Muscle layer of colon (tissue), 2 donors: ENCODE data around the gene LMAN1L.

Experiments used
- H3K27ac ChIP-seq: one replicate; pipeline ENCODE4 v1.7.0; 2013; ENCODE audit warnings: low read depth, mild to moderate bottlenecking, low read length, moderate library complexity
- H3K27me3 ChIP-seq, 2 donors: one replicate each; pipeline ENCODE4 v1.7.0; 2013; ENCODE audit warnings: low read length in 2 of 2, mild to moderate bottlenecking in 2 of 2; ENCODE audit not compliant: insufficient read depth in 2 of 2, control insufficient read depth in 1 of 2
- H3K36me3 ChIP-seq: one replicate; pipeline ENCODE4 v1.7.0; 2013; ENCODE audit warnings: mild to moderate bottlenecking, low read length; ENCODE audit not compliant: insufficient read depth
- H3K4me1 ChIP-seq: one replicate; pipeline ENCODE4 v1.7.0; 2013; ENCODE audit warnings: mild to moderate bottlenecking, low read length; ENCODE audit not compliant: insufficient read depth
- H3K4me3 ChIP-seq, 2 donors: one replicate each; pipeline ENCODE4 v1.7.0; 2013; ENCODE audit warnings: low read length in 2 of 2, low read depth in 1 of 2, mild to moderate bottlenecking in 1 of 2, moderate library complexity in 1 of 2
- H3K9ac ChIP-seq: one replicate; pipeline ENCODE4 v1.7.0; 2013; ENCODE audit warnings: low read length
- H3K9me3 ChIP-seq: one replicate; pipeline ENCODE4 v1.7.0; 2013; ENCODE audit warnings: mild to moderate bottlenecking, low read length
- donor health status: abdominal sarcoma.
- donor health status: Adenocarcinoma of cecum.

Gene LMAN1L

GRCh38 chr15:74809956-74810355 lies 2.7 kb upstream of the LMAN1L start:
- no peaks in the 10 kb centered on the region for H3K9me3 ChIP-seq
- no peak overlapping the region for H3K9ac ChIP-seq
- H3K4me1 ChIP-seq = peaks cover 3% of the 10 kb centered on the region
- H3K36me3 ChIP-seq = no peaks in the 10 kb centered on the region
- no peak overlapping the region for H3K4me3 ChIP-seq
- H3K27ac ChIP-seq = no peak overlapping the region
- H3K27me3 ChIP-seq = no peaks in the 10 kb centered on the region

DNA sequence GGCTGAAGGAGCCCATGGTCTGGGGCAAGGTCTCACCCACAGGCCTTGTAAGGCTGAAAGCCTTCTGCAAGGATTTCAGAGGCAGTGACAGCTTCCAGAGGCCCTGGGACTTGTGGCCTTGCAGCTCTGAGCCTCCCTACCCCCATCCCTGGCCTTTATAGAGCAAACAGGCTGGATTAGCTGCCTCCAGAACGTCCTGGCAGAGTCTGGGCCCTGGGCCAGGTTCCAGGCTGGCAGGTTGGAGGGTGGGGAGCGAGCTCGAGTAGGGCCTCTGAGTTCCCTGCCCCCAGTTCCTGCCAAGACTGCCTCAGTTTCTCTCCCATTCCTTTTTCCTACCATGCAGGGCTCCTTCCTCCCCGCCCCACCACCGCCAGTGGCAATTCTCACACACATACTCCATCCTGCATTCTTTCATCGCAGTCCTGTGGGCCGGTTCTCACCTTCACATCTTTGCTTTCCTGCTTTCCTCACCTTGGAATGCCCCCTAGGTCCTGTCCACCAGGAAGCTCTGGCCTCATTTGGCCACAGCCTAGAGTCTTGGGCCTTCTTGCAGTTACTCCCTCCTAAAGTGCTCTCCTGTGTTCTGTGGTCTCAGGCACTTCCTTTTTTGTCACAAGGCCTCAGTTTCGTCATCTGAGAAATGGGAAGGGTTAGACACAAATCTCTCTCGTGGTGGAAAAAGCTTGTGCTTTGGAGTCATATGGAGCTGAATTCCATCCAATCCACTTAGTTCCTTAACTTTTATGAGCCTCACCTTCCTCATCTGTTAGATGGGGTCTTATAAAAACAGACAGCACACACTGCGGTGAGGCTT lies 2.7 kb downstream of the LMAN1L start:
- H3K27ac ChIP-seq = no peak overlapping the region
- peaks cover 14% of the 10 kb centered on the region for H3K4me1 ChIP-seq
- no peak overlapping the region for H3K4me3 ChIP-seq
- no peaks in the 10 kb centered on the region for H3K27me3 ChIP-seq
- H3K36me3 ChIP-seq = no peaks in the 10 kb centered on the region
- no peak overlapping the region for H3K9ac ChIP-seq
- no peaks in the 10 kb centered on the region for H3K9me3 ChIP-seq

- Histone ChIP-seq H3K9ac (no peak overlapping the region), H3K4me3 (no peak overlapping the region), H3K27me3 (no peaks in the 10 kb centered on the region), H3K36me3 (no peaks in the 10 kb centered on the region), H3K9me3 (no peaks in the 10 kb centered on the region), H3K27ac (no peak overlapping the region), H3K4me1 (peaks cover 14% of the 10 kb centered on the region)
These were observed 3.3 kb downstream of the LMAN1L start for GRCh38 chr15:74815961-74816360.

GRCh38 chr15:74816624-74817369 lies 4.2 kb downstream of the LMAN1L start:
- Histone ChIP-seq H3K4me1 (peaks cover 14% of the 10 kb centered on the region), H3K9ac (no peak overlapping the region)

GRCh38 chr15:74817370-74817737 lies 4.7 kb downstream of the LMAN1L start:
- no peak overlapping the region for H3K4me3 ChIP-seq
- no peaks in the 10 kb centered on the region for H3K9me3 ChIP-seq
- no peak overlapping the region for H3K9ac ChIP-seq
- no peaks in the 10 kb centered on the region for H3K36me3 ChIP-seq
- H3K4me1 ChIP-seq = peaks cover 14% of the 10 kb centered on the region
- no peak overlapping the region for H3K27ac ChIP-seq
- no peaks in the 10 kb centered on the region for H3K27me3 ChIP-seq

More at GRCh38 chr15:74816624-74817369, 4.2 kb downstream of the LMAN1L start:
- Histone ChIP-seq H3K27ac (peak overlapping the region; percentile 51), H3K9me3 (no peaks in the 10 kb centered on the region), H3K36me3 (no peaks in the 10 kb centered on the region), H3K4me3 (no peak overlapping the region), H3K27me3 (no peaks in the 10 kb centered on the region)

GRCh38 chr15:74820056-74820455 lies 7.4 kb downstream of the LMAN1L start:
- Histone ChIP-seq H3K27me3 (no peaks in the 10 kb centered on the region), H3K36me3 (no peaks in the 10 kb centered on the region), H3K27ac (no peak overlapping the region), H3K9me3 (no peaks in the 10 kb centered on the region), H3K4me1 (peaks cover 10% of the 10 kb centered on the region), H3K4me3 (no peak overlapping the region), H3K9ac (no peak overlapping the region)

DNA sequence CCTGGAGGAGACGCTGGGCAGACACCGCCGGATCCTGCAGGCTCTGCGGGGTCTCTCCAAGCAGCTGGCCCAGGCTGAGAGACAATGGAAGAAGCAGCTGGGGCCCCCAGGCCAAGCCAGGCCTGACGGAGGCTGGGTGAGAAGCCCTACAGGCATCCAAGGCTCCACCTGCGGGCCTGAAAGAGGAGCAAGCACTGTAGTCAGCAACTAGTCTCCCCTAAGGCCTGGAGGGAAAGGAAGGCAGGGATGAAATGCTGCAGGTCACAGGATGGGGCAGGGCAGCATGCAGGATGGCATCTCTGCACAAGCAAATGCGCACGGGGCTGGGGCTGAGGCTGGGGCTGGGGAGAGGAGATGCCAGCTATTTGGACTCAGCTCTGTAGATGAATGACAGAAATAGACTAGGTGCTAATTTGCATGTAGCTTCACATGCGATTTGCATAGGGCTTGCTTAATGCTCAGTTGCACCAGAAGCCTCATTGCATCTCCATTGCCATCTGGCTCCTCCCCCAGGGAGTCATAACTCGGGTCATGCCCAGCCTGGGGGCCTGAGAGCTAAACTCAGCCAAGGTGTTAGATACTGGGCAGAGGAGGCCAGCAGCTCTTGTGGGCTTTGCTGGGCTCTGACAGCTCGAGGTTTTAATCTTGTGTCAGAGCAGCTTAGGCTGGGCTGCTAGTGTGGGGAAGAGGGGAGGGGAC lies 8.6 kb downstream of the LMAN1L start:
- H3K4me3 ChIP-seq = no peak overlapping the region
- no peak overlapping the region for H3K27ac ChIP-seq
- H3K9me3 ChIP-seq = no peaks in the 10 kb centered on the region
- no peaks in the 10 kb centered on the region for H3K36me3 ChIP-seq
- H3K27me3 ChIP-seq = no peaks in the 10 kb centered on the region
- no peaks in the 10 kb centered on the region for H3K4me1 ChIP-seq
- H3K9ac ChIP-seq = no peak overlapping the region

DNA sequence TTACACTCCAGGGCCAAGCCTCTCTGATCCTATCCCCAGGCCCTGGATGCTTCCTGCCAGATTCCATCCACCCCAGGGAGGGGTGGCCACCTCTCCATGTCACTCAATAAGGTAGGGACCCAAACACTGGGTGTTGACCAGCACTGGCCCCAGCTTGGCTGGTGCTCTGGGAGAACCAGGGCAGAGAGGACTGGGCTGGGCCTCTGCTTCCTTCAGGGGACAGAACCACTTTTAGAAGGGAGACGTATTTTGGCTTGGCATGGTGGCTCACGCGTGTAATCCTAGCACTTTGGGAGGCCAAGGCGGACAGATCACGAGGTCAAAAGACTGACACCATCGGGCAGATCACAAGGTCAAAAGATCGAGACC lies 9.1 kb downstream of the LMAN1L start:
- no peak overlapping the region for H3K4me3 ChIP-seq
- H3K27me3 ChIP-seq = peaks cover 0 to 3% of the 10 kb centered on the region in 2 donors
- H3K27ac ChIP-seq = no peak overlapping the region
- no peak overlapping the region for H3K9ac ChIP-seq
- no peaks in the 10 kb centered on the region for H3K9me3 ChIP-seq
- H3K36me3 ChIP-seq = no peaks in the 10 kb centered on the region
- H3K4me1 ChIP-seq = no peaks in the 10 kb centered on the region

DNA sequence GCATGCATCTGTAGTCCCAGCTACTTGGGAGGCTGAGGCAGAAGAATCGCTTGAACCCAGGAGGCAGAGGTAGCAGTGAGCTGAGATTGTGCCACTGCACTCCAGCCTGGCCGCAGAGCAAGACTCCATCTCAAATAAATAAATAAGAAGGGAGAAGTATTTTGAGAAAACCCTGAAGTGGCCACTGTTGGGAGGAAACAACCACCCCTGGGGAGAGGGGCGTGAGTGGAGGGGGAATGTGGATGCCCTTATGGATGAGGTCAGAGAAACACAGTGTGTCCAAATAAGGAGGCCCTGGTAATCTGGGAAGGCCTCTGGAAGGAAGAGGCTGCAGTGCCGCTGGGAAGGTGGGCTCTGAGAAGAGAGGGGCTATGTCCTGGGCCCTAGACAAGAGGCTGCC lies 9.6 kb downstream of the LMAN1L start:
- no peaks in the 10 kb centered on the region for H3K4me1 ChIP-seq
- H3K27ac ChIP-seq = no peak overlapping the region
- H3K27me3 ChIP-seq = peaks cover 4 to 7% of the 10 kb centered on the region in 2 donors
- no peak overlapping the region for H3K4me3 ChIP-seq
- no peaks in the 10 kb centered on the region for H3K36me3 ChIP-seq
- H3K9ac ChIP-seq = no peak overlapping the region
- no peaks in the 10 kb centered on the region for H3K9me3 ChIP-seq

DNA sequence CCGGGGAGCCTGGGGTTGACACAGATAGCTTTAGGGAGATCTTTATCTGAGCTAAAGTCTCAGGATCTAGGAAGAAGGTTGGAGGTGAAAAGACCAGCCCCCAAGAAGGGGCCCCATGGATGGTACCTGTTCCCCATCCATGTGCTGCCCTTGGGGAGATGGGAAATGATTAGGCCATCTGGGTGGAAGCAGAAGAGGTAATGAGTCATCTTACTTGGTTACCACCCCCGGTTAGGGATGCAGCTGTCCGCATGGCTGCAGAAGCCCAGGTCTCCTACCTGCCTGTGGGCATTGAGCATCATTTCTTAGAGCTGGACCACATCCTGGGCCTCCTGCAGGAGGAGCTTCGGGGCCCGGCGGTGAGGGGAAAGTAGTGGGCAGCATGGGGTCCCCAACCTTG lies 10.7 kb downstream of the LMAN1L start:
- peaks cover 6 to 14% of the 10 kb centered on the region in 2 donors for H3K27me3 ChIP-seq
- H3K27ac ChIP-seq = no peak overlapping the region
- H3K4me1 ChIP-seq = no peaks in the 10 kb centered on the region
- no peak overlapping the region for H3K4me3 ChIP-seq
- H3K9me3 ChIP-seq = no peaks in the 10 kb centered on the region
- H3K9ac ChIP-seq = no peak overlapping the region
- no peaks in the 10 kb centered on the region for H3K36me3 ChIP-seq

DNA sequence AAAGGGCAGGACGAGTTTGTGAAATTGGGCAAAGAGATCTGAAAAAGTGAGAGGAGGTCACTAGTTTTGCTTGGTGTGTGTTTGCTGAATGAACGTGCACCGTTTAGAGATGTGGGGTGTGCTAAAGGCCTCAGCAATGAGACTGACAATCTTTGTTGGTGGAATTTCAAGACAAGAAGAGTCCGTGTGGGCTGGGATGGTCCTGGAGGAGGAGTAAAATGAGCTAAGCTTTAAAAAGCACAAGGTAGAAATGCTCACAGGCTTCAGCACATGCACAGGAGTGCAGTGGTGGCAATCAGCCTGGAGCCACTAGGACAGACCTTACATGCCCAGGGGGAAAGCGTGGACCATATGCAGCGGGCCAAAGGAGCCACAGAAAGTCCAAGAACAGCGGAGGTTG lies 12.3 kb downstream of the LMAN1L start:
- Histone ChIP-seq H3K9ac (no peak overlapping the region), H3K27me3 (peaks cover 6 to 14% of the 10 kb centered on the region in 2 donors), H3K4me1 (no peaks in the 10 kb centered on the region), H3K27ac (no peak overlapping the region), H3K36me3 (no peaks in the 10 kb centered on the region), H3K9me3 (no peaks in the 10 kb centered on the region), H3K4me3 (no peak overlapping the region)
